Renal pelvis (tissue), 4 donors: ENCODE results near the gene KCNJ5. TPM values are rescaled to one million over a fixed set of nuclear protein-coding genes. Genes with fewer than 3 reads are reported as not detected.

ENCODE experiments used
- DNase-seq: peaks from one replicate; pipeline ENCODE4 v3.0.0-alpha.2; 2013
- polyA plus RNA-seq, 3 donors: library from polyadenylated mRNA; unstranded; fragments of 120-200 nt; gene quantifications; one replicate each; pipeline ENCODE4 v1.2.1, GENCODE V29; 2013; ENCODE audit not compliant: insufficient read length in 3 of 3

The KCNJ5 gene
- polyA plus RNA-seq, 3 donors = 4.0 to 5.8 (median 4.2) TPM

DNA sequence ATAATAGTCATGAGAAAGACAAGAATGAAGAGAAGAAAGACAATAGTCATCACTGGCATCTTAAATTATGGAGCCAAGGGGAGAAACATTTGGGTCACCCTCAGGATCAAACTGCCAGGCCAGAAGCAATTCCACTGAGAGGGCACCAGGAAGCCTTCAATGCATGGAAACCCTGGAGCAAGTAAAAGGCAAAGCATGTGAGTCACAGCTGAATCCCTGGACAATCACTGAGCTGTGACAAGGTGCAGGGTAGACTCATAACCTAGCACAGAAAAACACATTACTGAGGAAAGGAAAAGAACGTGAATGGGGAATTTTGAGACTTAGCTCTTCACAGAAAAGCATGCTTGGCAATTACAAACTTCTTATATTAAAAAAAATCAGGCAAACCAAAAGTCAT is 25.7 kb upstream of the KCNJ5 start:
- no peak for DNase-seq

DNA sequence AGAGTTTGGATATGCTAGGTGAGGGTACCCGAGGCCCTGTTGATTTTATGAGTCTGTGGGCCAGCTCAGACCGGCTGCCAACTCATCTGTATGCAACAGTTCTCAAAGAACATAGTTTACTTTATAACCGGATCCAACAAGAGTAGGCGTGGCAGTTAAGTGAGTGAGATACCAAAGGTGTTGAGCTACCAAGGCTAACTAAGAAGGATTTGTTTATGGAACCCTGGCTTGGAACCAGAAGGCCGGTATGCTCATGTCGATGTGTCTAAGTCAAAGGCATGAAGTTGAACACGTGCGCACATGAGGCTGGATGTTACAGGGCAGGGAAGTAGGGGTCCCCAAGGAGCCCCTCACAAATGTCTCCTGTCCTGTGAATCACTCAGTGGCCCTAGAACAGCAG is 23.9 kb upstream of the KCNJ5 start, which contains the start of gene KCNJ1:
Gene KCNJ1 (minus strand): TSS at position 20 of the 400 bp plus-strand sequence. CDS start 27,053 bp downstream, outside the sequence.
- DNase-seq = no peak

DNA sequence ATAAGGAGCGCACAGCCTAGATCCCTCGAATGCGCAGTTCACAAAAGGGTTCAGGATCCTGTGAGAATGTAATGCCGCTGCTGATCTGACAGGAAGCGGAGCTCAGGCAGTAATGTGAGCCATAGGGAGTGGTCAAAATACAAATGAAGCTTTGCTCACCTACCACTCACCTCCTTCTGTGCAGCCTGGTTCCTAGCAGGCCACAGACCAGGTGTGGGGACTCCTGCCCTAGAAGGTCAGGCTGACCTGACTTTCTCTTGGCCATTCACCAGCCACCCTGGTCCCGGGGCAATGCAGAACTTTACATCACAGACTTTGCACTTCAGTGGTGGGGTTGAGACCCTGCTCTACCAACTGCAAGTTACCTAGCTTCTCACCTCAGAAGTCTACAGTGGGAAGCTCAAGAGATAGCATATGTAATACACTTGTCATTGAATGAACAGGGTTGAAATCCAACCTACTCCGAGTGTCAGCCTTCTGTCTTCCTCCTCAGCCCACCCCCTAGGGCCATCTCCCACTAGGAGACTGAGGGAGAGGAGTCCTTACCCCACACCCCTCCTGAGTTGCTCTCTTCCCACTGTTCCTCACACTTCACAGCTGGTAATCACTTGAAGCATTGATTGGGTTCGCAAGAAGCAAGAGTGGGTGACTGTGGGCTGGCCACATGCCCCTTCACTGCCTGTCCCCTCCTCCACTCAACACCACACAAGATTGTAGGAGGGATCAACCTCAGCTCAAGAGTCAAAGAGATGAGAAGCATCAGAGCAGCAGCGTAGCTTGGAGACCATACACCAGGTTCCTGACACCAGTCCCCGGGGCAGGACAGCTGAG is 22.1 kb upstream of the KCNJ5 start:
- DNase-seq = no peak

DNA sequence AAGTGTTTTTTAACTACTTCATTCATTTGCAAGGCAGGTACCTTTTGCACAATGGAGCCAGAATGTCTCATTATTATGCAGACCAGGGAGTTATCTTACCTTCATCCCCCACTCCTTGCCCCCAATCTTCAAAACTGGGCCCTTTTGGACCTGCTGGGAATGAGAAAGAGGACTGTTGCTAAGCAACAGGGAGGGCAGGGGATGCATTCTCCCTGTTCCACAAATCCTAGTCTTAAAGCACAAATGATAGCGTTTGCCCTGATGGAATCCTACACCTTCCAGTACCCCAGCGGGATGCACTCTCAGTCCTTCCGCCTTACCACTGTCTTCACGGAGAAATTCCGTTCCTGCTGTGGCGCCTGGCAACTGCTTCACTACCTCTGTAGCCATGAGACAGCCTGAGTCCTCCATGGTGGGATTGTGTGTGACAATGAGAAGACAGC is 20.0 kb upstream of the KCNJ5 start:
- DNase-seq = no peak

- no peak for DNase-seq
Observed at GRCh38 chr11:128872094-128872493, 19.1 kb upstream of the KCNJ5 start.

GRCh38 chr11:128872594-128872993 is 18.6 kb upstream of the KCNJ5 start:
- no peak for DNase-seq

DNA sequence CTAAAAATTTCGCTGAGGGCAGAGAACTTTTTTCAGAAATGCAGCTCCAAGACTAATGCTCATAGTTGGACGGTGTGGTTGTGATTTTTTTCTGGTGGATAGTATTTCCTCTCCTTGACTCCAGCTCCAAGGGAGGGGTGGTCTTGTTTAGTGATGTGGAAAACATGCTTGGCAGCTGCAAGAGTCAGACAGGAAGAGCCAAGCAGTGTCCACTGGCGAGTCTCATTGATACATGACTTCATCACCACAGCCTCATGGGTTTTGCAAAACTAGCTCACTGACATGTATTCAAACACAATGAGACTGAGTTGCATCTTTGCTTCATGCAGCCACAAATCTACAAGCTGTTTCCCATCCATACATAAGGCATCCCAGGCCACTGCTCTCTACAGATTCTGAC is 16.7 kb upstream of the KCNJ5 start:
- no peak for DNase-seq

GRCh38 chr11:128876133-128876650 is 15.0 kb upstream of the KCNJ5 start:
- no peak for DNase-seq

- no peak for DNase-seq
Observed at GRCh38 chr11:128877726-128878125, 13.4 kb upstream of the KCNJ5 start.

GRCh38 chr11:128878455-128878854 is 12.7 kb upstream of the KCNJ5 start:
- DNase-seq = no peak

DNA sequence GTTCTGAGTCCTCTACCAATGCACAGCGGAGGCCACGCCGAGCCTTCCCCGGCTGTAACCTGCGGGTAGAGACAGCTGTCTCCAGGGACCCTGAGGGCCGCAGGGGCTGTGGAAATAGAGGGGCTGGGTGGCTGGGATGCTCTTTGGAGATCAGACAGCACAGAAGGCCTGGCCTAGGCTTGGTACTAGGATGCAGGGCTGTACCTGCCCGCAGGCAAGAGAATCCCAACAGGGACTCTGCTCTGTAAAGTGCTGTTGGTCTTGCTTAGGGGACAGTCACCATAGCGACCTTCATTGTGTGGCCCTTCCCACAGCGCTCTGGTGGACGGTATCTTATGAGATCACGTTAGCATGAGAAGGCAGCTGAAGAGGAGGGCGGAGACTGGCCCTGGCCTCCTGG is 11.3 kb upstream of the KCNJ5 start:
- DNase-seq = no peak

- no peak for DNase-seq
Observed at GRCh38 chr11:128881221-128881620, 9.9 kb upstream of the KCNJ5 start.

GRCh38 chr11:128882451-128882850 is 8.7 kb upstream of the KCNJ5 start:
- no peak for DNase-seq

DNA sequence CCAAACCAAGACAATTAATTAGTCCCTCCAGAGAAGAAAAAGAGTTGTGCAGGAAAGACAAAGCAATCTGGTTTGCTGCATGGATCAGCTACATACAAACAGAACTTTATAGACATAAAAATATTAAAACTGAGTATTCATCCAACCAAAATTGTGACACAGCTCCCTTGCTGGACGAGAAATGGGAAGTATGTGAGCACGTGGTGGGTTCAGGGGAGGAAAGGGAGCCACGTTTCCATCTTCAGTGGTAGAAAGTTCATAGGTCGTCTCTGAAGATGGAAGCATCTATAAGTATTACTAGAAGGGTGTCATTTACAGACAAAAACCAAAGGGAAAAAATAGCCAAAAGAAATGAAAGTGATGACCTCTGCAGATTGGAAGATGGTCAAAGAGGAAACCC is 7.1 kb upstream of the KCNJ5 start:
- no peak for DNase-seq

GRCh38 chr11:128884703-128885338 is 6.3 kb upstream of the KCNJ5 start:
- DNase-seq = peak; percentile 80

GRCh38 chr11:128886406-128887124 is 4.6 kb upstream of the KCNJ5 start:
- no peak for DNase-seq

DNA sequence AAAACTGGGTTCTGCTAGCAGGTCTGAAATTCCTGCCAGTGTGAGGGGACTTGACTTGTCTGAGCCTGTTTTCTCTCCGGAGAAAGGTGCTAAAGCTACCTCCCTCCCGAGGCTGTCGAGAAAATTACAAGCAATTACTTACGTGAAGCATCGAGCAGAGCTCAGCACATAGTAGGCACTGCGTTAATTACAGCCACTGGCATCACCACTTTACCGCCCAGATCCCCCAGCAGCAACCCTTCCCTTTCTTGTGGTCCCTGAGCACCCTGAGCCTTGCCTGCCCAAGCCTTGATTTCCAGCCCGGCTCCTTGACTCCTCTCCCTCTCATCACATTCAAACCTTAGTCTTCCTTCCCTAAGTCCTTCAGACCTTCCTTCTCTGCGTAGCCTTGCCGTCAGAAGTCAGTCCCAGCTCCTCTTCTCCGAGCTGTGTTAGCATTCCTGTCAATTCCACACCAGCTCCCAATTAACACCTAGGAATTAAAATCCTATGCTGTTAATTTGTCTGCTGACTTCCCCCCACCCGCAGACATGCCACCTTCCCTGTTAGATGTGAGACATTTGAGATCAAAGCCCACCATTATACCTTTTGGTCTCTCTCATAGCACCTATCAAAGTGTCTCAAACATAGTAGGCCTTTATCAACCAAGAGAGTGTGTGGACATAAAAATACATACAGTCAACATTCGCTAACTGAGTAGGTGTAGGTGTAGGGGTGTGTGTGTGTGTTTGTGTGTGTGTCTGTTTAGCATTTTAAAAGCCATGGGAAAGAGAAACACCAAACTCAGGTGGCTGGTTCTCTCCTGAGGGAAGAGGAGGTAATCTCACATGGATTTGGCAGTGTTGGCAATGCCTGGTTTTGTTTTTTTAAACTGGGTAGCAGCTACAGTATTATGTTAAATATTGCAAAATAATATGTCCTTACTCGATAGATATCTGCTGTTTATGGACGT is 2.8 kb upstream of the KCNJ5 start:
- no peak for DNase-seq

GRCh38 chr11:128889657-128890213 is 1.4 kb upstream of the KCNJ5 start:
- no peak for DNase-seq

DNA sequence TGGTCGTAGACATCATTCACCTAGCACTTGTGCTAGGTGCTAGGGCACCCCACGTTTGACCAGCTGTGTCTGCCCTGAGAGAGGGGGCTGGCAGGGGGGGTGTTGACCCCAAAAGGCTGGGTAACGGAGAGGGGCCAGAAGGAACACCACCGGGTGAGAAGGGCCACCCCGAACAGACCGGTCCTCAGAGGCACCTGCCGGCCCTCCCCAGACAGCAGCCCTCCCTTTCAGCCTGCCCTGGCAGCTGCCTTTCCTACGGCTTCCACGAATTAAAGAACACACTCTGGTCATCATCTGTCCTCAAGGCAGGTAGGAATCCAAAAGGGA is 977 bp upstream of the KCNJ5 start:
- DNase-seq = no peak

- DNase-seq = no peak
Observed at GRCh38 chr11:128891913-128892398, 800 bp downstream of the KCNJ5 start.
